Anterior cingulate cortex (tissue), 58 donors: Measurements from ENCODE around the gene OLFM2.

Source experiments
- DNase-seq, 58 donors: peaks; one replicate each; lab custom pipeline; 2025; lab: John Stamatoyannopoulos, UW

OLFM2 gene

GRCh38 chr19:9912551-9913236 is 23.6 kb downstream of the OLFM2 start:
- DNase-seq, result no peak

DNA sequence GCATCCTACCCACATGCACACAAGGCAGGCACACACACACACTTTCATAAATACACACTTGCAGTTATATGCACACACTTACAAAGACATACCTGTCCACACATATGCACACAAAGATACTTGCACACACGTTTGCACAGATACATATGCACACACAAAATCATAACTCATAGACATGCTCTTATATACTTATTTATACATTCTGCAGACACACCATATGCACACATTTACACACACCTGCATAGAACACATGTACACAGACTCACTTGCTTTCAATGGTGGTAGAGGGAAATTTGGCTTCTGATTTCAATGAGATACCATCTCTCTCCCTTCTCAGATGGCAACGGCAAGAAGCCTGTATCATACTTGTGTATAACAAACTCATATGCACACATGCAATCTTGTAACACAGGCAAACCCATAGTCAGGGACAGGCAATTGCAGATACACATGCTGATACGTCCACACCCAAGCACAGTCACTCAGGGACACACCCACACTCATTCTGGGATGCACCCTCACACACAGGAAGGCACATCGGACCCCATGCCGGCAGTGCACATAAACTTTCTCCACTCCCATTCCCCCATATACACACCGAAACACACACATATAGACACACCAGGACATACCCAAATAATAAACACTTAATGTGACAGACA is 24.7 kb downstream of the OLFM2 start:
- DNase-seq, result no peak

DNA sequence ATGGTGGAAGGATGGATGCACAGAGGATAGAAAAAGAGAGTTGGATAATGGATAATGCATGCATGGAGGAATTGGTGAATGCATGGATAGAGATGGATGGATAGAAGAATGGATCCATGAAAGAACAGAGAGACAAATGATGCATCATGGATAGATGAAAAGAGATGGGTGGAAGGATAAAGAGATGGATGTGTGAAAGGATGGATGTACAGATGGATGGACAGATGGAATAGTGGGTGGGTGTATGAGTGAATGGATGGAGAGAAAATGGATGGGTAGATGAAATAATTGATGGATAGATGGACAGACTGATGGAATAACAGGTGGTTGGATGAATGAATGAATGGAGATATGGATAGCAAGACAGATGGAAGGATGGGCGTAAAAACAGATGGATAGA is 25.7 kb downstream of the OLFM2 start:
- DNase-seq, result no peak

GRCh38 chr19:9909251-9909650 is 27.1 kb downstream of the OLFM2 start:
- DNase-seq, result no peak

GRCh38 chr19:9906475-9907087 is 29.7 kb downstream of the OLFM2 start:
- DNase-seq, result peak in 39 of 58 donors; percentile 4 to 59 (median 35)

DNA sequence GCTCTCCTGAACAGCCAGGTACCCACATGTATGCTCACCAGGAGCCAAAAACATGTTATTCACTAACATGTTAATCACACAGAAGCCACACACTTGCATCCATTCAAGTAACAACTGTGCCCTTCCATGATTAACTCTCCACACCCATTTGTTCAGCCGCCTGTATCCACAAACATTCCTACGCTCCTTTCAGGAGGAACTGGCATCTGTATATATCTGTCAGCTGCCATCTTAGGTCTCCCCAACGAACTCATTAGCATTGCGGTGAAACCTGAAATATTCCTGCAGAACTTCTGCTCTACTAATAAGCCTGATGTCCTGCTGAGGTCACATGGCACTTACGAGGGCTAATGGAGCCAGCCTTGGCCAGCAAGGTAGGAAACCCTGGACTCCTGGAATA is 33.0 kb downstream of the OLFM2 start:
- no peak for DNase-seq

GRCh38 chr19:9901642-9902041 is 34.7 kb downstream of the OLFM2 start:
- no peak for DNase-seq

DNA sequence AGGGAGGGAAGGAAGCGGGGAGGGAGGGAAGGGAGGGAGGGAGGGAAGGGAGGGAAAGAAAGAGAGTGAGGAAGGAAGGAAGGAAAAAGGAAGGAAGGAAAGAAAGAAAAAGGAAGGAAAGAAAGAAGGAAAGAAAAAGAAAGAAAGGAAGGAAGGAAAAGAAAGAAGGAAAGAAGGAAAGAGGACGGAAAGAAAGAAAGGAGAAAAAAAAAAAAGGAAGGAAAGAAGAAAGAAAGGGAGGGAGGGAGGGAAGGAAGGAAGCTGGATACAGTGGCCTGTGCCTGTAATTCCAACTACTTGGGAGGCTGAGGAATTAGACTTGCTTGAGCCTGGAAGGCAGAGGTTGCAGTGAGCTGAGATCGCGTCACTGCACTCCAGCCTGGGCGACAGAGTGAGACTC is 35.3 kb downstream of the OLFM2 start:
- no peak for DNase-seq

- DNase-seq, result no peak
Observed at GRCh38 chr19:9891609-9892373, 44.5 kb downstream of the OLFM2 start.

DNA sequence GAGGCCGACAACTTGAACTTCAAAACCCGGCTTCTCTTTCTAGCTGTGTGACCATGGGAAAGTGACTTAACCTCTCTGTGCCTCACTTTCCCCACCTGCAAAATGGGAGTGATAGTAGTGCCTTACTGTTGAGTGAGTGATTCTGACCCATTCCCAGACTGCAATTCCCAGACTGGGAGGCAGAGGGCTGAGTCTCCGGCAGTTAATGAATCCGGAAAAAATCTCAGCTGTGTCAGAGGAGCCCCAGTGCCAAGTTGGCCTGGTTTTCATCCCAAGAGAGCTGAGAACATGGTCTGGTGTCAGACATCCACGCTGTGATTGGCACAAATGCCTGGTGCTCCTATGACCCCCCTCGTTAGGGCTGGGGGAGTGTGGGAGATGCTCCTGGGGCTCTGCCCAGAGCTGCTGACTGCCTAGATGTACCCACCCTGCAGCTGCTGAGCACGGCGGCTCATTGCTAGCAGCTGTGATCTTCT is 51.2 kb downstream of the OLFM2 start:
- DNase-seq, result peak in 53 of 58 donors; percentile 9 to 81 (median 55)

DNA sequence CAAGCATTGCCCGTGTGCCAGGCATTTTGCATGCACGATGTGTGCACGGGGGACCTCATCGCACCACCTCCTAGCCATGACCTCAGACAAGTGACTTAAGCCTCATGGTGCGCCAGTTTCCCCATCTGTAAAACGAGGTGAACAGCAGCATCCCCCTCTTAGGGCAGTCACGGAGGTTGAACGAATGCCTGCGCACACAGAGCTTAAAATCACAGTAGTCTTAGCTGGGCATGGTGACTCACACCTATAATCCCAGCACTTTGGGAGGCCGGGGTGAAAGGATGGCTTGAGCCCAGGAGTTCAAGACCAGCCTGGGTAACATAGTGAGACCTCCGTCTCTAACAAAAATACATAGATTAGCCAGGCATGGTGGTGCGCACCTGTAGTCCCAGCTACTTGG is 52.6 kb downstream of the OLFM2 start:
- no peak for DNase-seq

GRCh38 chr19:9883231-9883758 is 53.0 kb downstream of the OLFM2 start:
- DNase-seq, result peak in 40 of 58 donors; percentile 3 to 77 (median 20)

DNA sequence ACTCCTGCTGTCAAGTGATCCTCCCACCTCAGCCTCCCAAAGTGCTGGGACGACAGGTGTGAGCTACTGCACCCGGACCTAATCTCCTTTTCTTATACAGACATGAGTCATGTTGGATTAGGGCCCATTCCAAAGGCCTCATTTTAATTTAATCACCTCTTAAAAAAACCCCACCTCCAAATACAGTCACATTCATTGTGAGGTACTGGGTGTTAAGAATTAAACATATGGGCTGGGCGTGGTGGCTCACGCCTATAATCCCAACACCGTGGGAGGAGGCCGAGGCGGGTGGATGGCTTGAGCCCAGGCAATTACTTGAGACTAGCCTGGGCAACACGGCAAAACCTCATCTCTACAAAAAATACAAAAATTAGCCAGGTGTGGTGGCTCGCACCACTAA is 54.6 kb downstream of the OLFM2 start:
- DNase-seq, result peak in 6 of 58 donors; percentile 5 to 31 (median 9)

- no peak for DNase-seq
Observed at GRCh38 chr19:9878511-9879196, 57.7 kb downstream of the OLFM2 start.

DNA sequence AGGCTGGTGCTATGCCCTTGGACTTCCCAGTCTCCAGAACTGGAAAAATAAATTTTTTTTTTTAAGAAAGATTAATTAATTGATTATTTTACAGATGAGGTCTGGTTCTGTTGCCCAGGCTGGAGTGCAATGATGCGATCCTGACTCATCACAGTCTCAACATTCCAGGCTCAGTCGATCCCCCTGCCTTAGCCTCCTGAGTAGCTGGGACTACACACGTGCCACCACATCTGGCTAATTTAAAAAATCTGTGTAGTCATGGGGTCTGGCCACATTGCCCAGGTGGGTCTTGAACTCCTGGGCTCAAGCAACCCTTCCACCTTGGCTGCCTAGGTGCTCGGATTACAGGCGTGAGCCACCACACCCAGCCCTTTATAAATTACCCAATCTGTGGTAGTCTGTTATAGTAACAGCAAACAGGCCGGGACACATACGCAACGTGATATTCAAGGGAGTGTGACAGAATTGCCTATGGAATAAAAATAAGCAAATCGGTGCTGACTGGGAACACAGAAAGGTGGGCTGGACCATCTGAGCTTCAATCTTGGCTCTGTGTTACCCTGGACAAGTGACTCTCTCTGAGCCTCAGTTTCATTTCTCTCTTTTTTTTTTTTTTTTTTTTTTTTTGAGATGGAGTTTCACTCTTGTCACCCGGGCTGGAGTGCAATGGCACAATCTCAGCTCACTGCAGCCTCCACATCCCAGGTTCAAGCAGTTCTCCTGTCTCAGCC is 58.4 kb downstream of the OLFM2 start:
- DNase-seq, result no peak

DNA sequence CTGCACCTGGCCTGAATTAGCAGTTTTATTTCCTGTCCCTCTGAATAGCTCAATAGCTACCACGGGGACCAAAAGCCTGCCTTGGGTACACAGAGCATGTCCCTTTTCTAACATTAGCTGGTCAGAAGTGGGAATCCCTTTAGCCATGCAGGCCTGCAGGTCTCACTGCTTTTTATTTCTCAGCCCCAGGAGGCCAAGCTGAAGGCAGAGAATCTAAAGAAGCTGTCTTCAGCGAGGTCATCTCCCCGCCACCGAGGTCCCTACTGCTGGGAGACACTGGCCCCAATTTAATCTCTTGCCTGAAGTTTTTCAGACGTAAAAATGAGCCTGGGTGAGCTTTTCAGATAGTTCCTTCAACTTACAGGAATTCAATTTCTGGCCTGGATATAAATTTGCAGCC is 60.5 kb downstream of the OLFM2 start:
- DNase-seq, result no peak

GRCh38 chr19:9875031-9875627 is 61.2 kb downstream of the OLFM2 start:
- DNase-seq, result no peak

- DNase-seq, result no peak
Observed at GRCh38 chr19:9872618-9873242, 63.6 kb downstream of the OLFM2 start.
